HG02981 (cell line): ENCODE results near the gene DGKB.

Experiments used
- ATAC-seq: cut with Tn5 transposase; IDR thresholded peaks from one replicate; pipeline ENCODE4 v1.9.1; 2021; ENCODE audit warnings: mild to moderate bottlenecking, moderate library complexity; ENCODE audit not compliant: unreplicated experiment

DGKB gene

DNA sequence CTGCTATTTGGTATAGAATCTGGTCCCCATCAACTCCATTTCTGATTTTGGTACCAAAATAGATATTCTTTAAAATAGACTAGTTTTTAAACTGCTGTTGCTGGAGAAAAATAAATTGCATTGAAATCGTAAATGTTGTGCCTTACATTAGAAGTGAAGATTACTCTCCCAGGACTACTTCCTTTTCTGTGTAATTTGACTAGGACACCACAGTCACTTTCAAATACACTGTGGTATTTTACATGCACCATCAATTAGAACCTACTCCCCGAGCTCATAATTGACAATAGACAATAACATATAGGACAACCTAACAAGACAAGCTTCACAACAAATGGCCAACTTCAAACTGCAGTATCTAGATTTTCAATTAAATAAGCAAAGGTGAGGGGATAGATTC is 211.5 kb downstream of the DGKB start:
- peak; percentile 76 for ATAC-seq

GRCh38 chr7:14690486-14690885 is 212.1 kb downstream of the DGKB start:
- ATAC-seq: no peak

GRCh38 chr7:14690075-14690474 is 212.5 kb downstream of the DGKB start:
- no peak for ATAC-seq

GRCh38 chr7:14688208-14688607 is 214.3 kb downstream of the DGKB start:
- no peak for ATAC-seq

DNA sequence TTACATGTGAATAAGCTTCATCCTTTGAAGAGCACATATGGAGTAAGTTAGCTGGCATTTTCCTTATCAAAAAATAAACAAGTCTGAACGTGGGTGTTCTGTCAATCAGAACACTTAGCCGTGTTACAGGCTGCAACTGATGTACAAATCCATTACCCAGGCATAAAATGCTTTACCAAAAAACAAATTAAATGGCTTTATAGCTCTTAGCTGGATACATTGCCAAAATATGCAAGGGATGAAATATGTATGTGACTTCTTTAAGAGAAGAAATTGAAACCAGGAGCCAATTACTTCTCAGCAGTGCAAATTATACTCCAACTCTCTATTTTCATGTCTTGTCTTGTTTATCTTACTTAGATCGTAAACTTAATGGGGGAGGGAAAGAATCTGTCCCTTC is 214.8 kb downstream of the DGKB start:
- ATAC-seq: no peak

DNA sequence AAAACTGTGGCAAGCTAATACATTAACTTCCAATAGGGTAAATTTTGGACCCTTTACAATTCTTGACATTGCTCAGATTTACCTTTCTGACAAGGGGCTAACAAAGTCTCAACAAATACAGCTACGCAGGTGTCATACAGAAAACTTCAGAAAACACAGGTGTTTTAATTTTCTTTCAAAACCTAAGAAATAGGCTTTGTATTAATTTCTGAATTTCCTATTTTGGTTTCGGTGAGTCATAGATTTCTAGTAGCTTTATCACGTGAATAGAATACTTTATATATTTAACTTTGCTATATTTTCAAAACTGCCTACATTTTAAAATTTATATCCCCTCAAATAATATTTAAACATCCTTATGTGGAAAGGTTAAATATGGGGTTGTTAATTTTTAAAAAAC is 215.3 kb downstream of the DGKB start:
- peak; percentile 37 for ATAC-seq

DNA sequence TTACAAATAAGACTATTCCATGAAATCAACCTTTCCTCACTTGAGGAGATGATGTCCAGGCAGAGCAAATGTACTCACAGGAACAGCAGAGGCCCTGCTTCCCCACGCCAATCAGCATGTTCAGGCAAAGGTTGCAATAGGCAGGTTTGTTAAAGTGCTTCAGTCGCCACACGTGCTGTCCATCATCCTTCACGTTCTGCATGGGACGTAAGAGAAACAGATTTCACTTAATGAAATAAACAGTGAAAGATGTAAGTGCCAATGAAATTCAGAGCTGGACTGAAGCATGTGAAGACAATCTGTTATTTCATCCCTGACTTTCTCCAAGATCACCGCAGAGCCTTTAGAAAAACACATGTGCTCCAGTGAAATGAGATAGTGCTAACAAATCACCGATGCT is 217.4 kb downstream of the DGKB start:
- no peak for ATAC-seq

- ATAC-seq: no peak
These were observed 219.6 kb downstream of the DGKB start for GRCh38 chr7:14682910-14683465.

GRCh38 chr7:14676896-14677295 is 225.7 kb downstream of the DGKB start:
- ATAC-seq: no peak

DNA sequence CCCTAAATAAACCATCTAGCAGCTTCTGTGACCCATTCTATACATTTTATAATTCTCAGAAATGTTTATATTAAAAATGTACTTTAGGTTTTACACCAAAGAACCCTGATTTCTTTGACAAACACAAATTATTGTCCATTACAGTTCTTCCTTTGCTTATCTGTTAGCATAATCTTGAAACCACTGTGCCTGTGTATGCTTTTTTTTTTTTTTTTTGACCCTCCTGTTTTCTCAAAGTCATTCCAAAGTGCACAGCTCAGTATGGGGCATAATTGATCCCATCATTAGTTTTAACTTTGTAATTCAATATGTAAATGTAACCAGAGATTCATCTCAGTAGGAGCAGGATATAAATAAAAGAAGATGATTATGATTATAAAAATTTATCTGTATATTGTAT is 229.3 kb downstream of the DGKB start:
- ATAC-seq: no peak

DNA sequence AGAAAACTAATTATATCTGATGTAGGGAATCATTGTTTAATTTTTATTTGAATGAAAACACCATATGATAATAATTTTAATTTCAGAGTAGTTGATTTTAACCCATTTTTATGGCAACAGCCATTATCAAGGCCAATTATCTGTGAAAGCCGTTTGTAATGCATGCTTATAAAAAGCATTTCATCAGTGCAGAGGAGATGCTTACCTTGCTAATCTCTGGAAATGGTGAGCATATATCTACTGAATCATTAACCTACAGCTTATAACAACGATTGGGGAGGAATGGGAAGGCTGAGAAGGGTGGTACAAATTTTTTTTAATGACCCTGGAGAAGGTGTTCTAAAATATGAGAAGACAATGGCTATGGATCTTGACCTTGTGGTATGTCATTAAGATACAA is 235.6 kb downstream of the DGKB start:
- no peak for ATAC-seq

DNA sequence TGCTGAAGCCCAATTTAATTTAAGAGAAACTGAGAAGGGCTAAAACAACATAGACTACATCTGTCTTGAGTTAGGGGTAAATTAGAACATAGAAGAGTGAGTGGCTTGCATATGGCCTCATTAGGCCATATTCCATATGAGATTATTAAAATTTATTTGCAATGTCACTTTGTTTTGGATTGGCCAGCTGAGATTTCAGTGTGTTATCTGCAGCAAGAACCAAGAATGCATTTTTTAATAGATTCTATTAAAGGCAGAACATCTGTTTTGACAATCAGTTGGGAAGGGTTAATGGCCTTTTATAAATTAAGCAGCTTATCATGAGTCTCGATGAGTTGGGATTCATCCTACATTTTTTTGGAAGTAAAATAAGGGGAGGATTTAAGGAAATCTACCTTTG is 236.2 kb downstream of the DGKB start:
- no peak for ATAC-seq

DNA sequence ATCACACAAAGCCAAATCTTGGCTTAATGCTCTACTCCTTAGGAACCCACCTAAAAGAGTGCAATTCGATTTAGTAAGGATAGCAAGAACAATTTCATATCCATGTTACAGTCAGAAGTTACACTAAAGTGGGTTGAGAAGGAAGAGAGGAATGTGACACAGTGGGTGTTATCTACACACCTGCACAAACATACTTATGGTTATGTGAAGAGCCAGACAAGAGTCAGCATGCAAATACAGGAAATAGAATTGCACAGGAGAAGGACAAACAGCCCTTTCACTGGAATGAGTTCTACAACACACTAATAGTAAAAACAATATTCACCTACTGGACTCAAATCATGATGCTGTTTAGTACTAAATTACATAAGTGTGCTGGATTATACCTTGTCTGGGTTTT is 262.8 kb downstream of the DGKB start:
- ATAC-seq: no peak

DNA sequence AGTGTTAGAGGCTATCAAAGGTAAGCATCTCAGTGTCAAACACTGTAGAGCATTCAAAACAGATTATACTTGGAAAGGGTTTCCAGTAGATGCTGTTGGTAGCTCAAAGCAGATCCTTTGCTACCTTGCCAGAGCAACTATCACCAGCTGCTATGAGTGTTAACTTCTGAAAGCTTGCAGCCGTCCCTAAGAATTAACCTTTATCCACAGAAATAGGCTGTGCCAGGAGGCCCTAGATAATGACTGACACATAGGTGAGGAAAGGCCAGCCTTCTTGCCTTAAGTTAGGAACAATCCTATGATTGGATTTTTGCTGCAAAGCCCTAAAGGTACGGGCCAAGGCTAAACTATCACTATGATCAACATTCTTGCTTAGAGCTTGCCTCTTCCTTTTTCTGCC is 263.2 kb downstream of the DGKB start:
- no peak for ATAC-seq

GRCh38 chr7:14637968-14638367 is 264.6 kb downstream of the DGKB start:
- ATAC-seq: no peak

GRCh38 chr7:14635955-14636354 is 266.6 kb downstream of the DGKB start:
- no peak for ATAC-seq

- peak; percentile 64 for ATAC-seq
These were observed 272.5 kb downstream of the DGKB start for GRCh38 chr7:14630048-14630447.

- no peak for ATAC-seq
These were observed 274.0 kb downstream of the DGKB start for GRCh38 chr7:14628516-14628915.

DNA sequence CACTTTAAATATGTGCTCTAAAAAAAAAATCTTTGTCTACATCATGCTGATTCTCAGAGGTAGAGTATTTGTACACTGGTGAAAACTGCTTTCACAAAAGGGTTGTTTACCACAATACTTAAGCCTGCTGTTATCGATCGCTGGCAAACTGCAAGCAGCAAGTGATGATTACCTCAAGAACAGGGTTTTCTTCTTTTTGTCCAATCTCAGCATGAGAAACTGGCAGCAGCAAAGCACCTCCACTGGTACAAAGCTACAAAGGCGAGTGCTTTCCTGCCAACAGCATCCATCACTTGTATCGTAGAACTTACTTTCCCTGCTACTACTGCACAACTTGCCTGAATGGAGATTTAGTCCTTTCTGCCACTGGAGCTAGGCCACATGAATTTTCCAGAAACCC is 276.5 kb downstream of the DGKB start:
- no peak for ATAC-seq

GRCh38 chr7:14622559-14622958 is 280.0 kb downstream of the DGKB start:
- no peak for ATAC-seq

GRCh38 chr7:14606101-14606500 is 296.4 kb downstream of the DGKB start:
- ATAC-seq: no peak

GRCh38 chr7:14604606-14605005 is 297.9 kb downstream of the DGKB start:
- no peak for ATAC-seq

DNA sequence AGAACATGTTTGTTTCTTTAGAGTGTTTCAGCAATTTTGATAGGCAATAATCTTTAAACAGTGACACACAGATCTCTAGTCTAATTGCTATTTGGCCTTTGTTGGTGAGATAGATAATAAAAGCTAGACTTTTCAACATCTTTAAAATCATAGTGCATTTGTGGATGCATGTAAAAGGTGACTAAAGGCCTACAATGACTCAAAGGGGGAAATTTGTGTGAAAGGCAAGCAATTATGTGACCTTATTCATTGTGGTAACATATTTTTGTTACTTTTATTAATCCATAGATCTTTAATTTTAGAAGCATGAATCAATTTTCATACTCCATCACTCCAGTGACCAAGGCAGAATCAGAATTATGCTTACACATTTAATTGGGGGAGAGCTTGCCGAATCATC is 299.7 kb downstream of the DGKB start:
- ATAC-seq: no peak
